ENCODE measurements around the gene MGLL. TPM values are rescaled to one million over a fixed set of nuclear protein-coding genes. Genes with fewer than 3 reads are reported as not detected.

Gene MGLL
- total RNA-seq, 1 experiment from 2014 or later, result 6.8 TPM

GRCh38 chr3:127780536-127781400 lies 41.5 kb downstream of the MGLL start (continued):
- TF ChIP-seq ZBTB33 (IDR thresholded peaks at IDR 0.05; ENCODE audit: extremely low read depth, insufficient replicate concordance, low read length) (no peak), RAD21 (IDR thresholded peaks at IDR 0.05; ENCODE audit: low read depth) (no peak), ZNF274 (IDR thresholded peaks at IDR 0.05; ENCODE audit: low read depth, low read length) (no peak), TCF7L2 (IDR thresholded peaks at IDR 0.05; ENCODE audit: borderline replicate concordance, extremely low read depth, insufficient read depth, insufficient read length) (no peak), REST (IDR thresholded peaks at IDR 0.05; ENCODE audit: low read depth) (no peak)

GRCh38 chr3:127779747-127780146 lies 42.6 kb downstream of the MGLL start:
- H3K79me2 ChIP-seq (ENCODE audit: insufficient read depth, low read length), result no peaks in the 10 kb centered on the region
- POLR2A ChIA-PET, result no interaction called here
- intact Hi-C loops (cut with micrococcal nuclease), result no loop called here
- H4K20me1 ChIP-seq (ENCODE audit: insufficient read depth), result no peaks in the 10 kb centered on the region
- BruUV-seq (replicated peaks), result no TSS peak
- DNase-seq (ENCODE audit: low read depth, low spot score), result no peak
- H3K9ac ChIP-seq (ENCODE audit: low read length), result no peak overlapping the region
- RAD21 ChIA-PET (ENCODE audit: low non-redundant PET in 1 of 2, low total read pairs in 2 of 2, uncharacterized antibody in 2 of 2, unreplicated experiment in 2 of 2), result no interaction called here
- no peak overlapping the region for H2AFZ ChIP-seq (ENCODE audit: low read depth, low read length, poor library complexity, severe bottlenecking)
- no peaks in the 10 kb centered on the region for H3K9me3 ChIP-seq (ENCODE audit: control insufficient read depth in 1 of 2, insufficient read depth in 1 of 2, low read depth in 1 of 2, low read length in 2 of 2)
- no peak for ATAC-seq
- no peaks in the 10 kb centered on the region for H3K27me3 ChIP-seq (ENCODE audit: insufficient read depth, low read length)
- TF ChIP-seq YY1 (IDR thresholded peaks at IDR 0.05; ENCODE audit: extremely low read depth, insufficient replicate concordance, low read depth, low read length), result peak; percentile 71
- TF ChIP-seq CBX3 (IDR thresholded peaks at IDR 0.05; ENCODE audit: low read depth), result peak; percentile 73; the same call in 1 of the 2 replicates
- peak; percentile 35; the same call in 1 of the 2 replicates for TF ChIP-seq FOSL1 (IDR thresholded peaks at IDR 0.05; ENCODE audit: low read depth)
- no peak for TF ChIP-seq TCF7L2 (IDR thresholded peaks at IDR 0.05; ENCODE audit: borderline replicate concordance, extremely low read depth, insufficient read depth, insufficient read length)
- no peak for TF ChIP-seq EGR1 (IDR thresholded peaks at IDR 0.05; ENCODE audit: low read depth)
- TF ChIP-seq ATF3 (IDR thresholded peaks at IDR 0.05), result no peak
- peak; percentile 55 for TF ChIP-seq JUND (IDR thresholded peaks at IDR 0.05)
- peak; percentile 25; the same call in 1 of the 2 replicates for TF ChIP-seq SP1 (IDR thresholded peaks at IDR 0.05; ENCODE audit: low read depth)
- no peak overlapping the region for H3K27ac ChIP-seq (ENCODE audit: low read depth, low read length)
- peak overlapping the region; percentile 46 for H3K4me2 ChIP-seq (ENCODE audit: low read length)
- no peaks in the 10 kb centered on the region for H3K9me2 ChIP-seq (ENCODE audit: insufficient read depth)
- H3K36me3 ChIP-seq (ENCODE audit: control insufficient read depth in 1 of 2, insufficient read depth in 2 of 2, low read length in 2 of 2), result no peaks in the 10 kb centered on the region
- H3K4me1 ChIP-seq (ENCODE audit: control insufficient read depth in 1 of 2, insufficient read depth in 2 of 2, low read length in 2 of 2), result peaks cover 0 to 25% of the 10 kb centered on the region in 2 experiments; a peak in 3 of 4 replicates
- H3K4me3 ChIP-seq (replicated peaks in 1 of 2; ENCODE audit: low read depth in 1 of 2, low read length in 2 of 2), result no peak overlapping the region
- CTCF ChIA-PET, result interaction anchor here (1.3 kb wide), 1 partner anchor 11 kb away, joined by 7 read pairs; no protein-coding TSS in a partner anchor
